ENCODE results near the gene PGPEP1.
"Not testable (repeated sequence)": the region's sequence is repeated elsewhere in the genome, so short reads cannot be mapped to it uniquely, and the experiment has no call there.

PGPEP1 gene

DNA sequence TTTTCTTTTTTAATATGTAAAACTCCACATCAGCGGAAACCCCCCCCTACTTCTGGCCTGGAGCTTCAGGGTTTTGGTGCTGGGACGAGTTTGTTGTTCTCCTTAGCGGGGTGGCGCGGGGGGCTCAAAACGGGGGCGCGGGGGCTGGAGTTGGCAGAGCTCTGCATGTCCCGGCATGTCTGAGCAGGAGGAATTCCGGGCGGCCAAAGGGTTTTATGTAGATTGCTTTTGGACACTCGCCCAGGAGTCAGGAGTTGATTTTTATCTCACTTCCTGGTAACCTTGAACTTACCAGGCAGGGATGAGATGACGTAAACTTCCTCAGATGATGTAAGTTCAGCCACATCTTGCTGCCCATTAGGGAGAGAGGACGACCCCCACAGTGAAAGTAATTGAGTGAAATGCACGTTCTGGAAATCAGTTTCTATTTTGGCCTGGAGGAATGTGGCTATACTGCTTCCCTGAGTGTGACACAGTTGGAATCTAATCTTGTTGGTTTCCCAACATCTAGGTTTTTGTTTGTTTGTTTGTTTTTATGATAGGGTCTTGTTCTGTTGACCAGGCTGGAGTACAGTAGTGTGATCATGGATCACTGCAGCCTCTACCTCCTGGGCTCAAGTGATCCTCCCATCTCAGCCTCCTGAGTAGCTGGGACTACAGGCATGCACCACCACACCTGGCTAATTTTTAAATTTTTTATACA lies 24.6 kb downstream of the PGPEP1 start:
- no peak for DNase-seq

DNA sequence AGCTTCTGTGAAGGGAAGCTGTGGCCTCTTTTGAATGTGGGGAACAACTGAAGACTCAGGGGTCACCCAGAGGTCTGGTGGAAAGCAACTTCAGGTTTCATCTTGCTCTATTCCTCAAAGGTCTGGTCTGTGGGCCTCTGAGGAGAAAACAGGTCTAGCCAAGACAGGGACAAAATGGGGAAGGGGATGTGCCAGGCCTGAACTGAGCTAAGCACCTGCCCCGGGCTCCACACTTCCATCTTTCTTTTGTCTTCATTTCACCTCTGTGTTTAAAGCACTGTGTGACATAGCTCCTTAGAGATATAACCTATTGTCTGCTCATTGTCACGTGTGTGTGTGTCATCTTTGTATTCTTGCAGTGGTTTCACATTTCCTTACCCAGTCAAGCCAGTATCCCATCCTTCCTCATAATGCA lies 25.6 kb downstream of the PGPEP1 start:
- no peak for DNase-seq

DNA sequence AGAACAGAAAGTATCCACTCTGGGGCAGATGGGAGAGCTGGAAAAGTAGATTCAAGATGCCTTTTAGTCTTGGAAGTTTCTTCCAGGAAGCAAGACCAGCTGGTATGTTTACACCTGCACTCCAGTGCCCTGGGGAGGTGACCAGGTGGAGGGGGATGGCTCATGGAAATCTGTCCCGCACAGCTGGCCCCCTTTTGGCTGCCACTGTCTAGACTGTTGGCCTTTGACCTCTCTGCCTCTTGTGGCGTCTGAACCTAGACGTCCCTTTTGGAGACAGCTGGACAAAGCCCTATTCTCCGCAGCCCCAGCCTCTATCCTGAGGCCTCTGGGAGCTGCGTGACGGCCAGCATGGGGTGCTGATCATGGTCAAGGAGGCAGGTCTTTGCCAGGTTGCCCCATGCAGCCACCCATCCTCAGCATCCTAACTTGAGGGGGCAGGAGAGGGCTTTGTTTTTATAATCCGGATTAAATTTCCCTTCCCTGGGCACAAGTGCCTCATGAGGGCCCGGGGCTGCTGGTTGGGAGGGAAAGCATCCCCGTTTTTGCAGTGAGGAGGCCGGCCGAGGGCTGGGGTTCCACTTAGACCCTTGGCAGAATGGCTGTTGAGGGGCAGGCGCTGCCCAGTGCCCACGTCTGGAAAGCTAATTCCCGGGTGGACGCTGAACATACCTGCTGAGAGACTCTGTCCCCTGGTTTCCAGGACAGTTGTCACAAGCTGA lies 28.3 kb downstream of the PGPEP1 start:
- no peak for DNase-seq

DNA sequence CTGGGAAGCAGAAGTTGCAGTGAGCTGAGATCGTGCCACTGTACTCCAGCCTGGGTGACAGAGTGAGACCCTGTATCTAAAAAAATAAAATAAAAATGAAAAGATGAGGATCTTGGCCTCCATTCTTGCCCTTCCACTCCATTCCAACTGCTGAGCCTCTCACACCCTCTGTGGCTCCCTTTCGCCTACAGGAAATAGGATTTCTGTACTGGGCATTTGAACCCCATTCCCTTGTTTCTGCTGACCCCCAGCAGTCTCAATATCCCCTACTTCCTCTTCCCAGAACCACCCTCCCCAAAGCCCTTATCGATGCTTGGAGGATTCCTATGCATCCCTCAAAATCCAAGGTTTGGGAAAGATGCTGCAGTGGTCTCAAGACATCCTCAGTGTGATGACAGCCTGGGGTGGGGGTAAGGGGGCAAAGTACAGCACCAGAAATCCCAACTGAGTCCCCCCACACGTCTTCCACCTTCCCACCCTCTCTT lies 33.1 kb downstream of the PGPEP1 start:
- no peak for DNase-seq

DNA sequence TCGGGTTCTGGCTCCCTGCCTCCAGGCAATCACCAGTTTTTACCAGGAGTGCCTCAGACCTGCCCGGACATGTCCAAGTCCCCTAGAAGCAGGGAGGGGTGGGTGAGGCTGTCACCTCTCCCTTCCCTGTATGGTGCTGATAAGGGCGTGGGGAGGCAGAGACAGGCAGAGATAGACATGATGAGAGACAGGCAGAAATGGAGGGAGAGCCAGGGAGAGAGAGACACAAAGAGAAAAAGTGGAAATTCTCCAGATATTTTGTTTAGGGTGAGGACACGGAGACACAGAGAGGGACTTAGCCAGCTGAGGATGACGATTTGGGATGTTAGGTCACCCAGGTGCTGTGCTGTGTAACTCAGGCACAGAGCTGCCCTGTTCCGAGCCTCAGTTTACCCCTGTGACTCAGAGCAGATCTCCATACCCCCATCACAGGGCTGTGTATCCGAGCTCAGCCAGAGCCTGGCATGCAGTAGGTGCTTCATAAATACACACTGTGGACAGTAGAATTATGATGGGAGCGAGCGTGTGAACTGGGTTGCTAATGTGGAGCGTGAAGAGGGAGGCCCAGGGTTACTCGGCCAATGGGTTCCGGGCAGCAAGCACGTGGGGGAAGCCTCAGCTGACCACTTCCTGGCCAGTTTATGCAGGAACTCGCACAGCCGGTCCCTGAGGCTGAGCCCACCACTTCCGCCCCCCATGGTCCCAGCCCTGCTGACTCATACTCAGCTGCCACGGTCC lies 33.7 kb downstream of the PGPEP1 start:
- DNase-seq = peak; percentile 10

DNA sequence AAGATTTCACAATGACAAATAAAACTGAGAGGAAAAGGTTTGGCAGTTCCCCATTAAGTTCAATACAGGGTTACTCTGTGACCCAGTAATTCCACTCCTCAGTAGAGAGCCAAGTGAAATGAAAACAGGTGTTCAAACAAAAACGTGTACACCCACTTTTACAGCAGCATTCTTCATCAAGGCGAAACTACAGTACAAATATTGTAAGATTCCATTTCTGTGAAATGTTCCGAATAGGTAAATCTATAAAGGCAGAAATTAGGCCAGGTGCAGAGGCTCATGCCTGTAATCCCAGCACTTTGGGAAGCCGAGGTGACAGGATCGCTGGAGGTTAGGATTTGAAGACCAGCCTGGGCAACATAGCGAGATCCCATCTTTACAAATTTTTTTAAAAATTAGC lies 36.6 kb downstream of the PGPEP1 start:
- no peak for DNase-seq

DNA sequence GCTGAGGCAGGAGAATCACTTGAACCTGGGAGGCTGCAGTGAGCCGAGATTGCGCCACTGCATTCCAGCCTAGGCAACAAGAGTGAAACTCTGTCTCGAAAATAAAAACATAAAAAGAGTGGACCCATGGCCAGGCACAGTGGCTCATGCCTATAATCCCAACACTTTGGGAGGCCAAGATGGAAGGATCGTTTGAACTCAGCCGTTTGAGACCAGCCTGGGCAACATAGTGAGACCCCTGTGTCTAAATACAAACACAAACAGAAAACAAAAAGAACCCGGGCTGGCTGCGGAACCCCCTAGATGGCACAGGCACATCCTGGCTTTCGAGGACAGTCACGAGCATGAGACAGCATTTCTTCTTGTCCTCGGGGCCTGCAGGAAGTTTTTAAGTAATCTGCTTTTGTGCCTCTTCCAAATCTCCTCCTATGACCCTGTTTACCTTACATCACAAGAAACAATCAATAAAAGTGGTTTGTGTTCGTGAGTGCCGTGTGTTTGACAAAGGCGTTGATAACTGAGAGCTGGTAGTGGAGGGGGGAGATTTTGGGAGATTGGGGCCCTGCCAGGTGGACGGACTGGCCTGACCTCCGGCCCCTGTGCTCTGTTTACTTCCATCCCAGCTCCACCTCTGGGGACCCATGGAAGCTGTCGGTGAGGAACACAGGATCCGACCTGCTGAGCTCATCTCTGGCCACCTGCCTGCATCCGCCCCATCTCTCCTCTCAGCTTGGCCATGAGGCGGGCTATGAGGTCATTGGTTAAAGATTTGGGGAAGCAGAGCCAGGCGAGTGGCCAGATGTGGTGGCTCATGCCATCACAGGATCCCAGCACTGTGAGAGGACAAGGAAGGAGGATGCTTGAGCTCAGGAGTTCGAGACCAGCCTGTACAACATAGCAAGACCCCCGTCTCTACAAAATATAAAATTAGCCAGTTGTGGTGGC lies 39.7 kb downstream of the PGPEP1 start:
- DNase-seq = no peak

DNA sequence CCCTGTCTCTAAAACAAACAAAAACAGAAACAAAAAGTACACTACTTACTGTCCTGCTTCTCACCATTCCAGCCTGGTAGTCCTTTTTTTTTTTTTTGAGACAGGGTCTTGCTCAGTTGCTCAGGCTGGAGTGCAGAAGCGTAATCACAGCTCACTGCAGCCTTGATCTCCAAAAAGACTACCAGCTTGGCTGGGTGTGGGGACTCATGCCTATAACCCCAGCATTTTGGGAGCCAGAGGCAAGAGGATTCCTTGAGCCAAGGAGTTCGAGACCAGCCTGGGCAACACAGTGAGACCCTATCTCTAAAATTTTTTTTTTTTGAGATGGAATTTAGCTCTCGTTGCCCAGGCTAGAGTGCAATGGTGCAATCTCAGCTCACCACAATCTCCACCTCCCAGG lies 40.4 kb downstream of the PGPEP1 start:
- no peak for DNase-seq

DNA sequence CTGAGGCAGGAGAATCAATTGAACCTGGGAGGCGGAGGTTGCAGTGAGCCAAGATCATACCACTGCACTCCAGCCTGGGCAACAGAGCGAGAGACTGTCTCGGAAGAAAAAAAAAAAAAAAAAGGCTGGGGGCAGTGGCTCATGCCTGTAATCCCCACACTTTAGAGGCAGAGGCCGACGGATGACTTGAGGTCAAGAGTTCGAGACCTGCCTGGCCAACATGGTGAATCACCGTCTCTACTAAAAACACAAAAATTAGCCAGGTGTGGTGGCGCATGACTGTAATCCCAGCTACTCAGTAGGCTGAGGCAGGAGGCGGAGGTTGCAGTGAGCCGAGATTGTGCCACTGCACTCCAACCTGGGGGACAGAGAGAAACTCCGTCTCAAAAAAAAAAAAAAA lies 43.2 kb downstream of the PGPEP1 start:
- not testable (repeated sequence) for DNase-seq

DNA sequence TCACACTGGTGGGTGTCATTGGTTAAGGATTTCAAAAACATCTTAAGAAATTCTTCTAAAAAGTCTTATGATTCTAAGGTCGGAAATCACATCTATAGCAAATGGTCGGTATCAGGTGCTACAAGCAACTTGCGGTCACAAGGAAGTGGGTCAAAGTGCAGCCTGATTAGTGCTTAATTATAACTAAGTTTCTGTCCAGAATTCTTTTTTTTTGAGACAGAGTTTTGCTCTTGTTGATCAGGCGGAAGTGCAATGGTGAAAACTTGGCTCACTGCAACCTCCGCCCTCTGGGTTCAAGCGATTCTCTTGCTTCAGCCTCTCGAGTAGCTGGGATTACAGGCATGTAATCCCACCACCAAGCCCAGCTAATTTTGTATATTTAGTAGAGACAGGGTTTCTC lies 44.4 kb downstream of the PGPEP1 start:
- DNase-seq = no peak

DNA sequence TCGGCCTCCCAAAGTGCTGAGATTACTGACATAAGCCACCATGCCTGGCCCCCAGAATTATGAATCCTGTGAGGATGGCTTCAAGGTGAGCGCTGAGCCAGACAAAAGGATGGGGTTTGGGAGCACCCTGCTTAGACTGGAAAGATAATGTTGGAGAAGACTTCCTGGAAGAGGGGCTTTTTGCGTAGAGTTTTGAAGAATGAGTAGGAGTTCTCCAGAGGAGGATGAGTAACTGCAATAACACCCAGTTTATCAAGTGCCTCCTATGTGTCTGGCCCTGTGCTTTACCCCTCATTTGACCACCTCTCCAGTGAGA lies 44.9 kb downstream of the PGPEP1 start:
- DNase-seq = no peak

DNA sequence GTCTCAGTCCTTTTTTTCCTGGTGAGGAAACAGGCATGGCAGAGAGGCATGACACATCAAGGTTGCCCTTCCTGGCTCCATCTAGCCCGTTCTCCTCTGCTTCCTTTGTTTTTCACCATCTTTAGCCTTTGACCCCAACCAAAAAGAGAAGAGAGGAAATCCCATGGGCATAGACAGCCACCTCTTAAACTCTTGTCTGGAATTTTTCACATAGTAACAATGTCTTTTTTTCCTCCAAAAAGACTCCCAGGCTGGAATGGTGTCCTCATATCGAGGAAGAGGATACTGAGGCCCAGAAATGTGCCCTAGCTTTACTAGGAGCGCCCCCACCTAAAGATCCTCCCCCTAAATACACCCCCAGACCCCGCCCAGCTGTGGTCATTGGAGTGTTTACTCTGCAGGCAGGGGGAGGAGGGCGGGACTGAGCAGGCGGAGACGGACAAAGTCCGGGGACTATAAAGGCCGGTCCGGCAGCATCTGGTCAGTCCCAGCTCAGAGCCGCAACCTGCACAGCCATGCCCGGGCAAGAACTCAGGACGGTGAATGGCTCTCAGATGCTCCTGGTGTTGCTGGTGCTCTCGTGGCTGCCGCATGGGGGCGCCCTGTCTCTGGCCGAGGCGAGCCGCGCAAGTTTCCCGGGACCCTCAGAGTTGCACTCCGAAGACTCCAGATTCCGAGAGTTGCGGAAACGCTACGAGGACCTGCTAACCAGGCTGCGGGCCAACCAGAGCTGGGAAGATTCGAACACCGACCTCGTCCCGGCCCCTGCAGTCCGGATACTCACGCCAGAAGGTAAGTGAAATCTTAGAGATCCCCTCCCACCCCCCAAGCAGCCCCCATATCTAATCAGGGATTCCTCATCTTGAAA lies 45.5 kb downstream of the PGPEP1 start, which contains the start of gene GDF15:
Gene GDF15, plus strand, starts transcription at position 484 of the 868 bp plus-strand sequence. Its CDS starts 32 bp downstream, at position 516.
- DNase-seq = peak; percentile 24

DNA sequence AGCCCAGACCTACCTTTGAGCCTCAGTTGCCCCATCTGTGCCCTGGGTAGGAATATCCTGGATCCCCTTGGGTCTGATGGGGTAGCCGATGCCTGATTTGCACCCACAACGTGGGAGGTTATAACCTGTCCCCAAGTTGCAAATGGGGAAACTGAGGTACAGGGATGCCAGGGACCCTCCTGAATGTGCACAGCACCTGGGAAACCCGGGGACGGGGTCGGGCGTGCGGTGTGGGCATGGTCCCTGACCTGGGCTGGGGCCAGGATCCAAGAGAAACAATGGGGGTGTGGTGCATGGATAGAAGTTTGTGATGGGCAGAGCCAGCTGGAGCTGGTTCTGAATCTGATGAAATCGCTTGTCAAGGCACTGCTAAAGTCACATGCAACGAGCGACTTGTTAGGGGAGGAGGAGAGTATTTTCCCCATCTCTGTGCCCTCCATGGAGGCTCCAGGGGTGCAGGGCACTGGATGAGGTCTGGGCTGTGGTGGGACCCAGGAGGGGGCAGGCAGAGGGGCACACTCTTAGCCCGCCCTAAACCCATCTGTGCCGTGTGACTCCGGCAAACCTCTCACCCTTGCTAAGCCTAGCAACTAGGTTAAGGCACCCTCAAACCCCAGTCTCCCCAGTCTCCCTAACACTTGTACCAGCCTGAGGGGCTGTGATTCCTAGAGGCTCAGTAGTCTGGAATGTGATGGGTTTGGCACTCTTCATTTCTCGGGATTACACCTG lies 46.3 kb downstream of the PGPEP1 start:
- no peak for DNase-seq

DNA sequence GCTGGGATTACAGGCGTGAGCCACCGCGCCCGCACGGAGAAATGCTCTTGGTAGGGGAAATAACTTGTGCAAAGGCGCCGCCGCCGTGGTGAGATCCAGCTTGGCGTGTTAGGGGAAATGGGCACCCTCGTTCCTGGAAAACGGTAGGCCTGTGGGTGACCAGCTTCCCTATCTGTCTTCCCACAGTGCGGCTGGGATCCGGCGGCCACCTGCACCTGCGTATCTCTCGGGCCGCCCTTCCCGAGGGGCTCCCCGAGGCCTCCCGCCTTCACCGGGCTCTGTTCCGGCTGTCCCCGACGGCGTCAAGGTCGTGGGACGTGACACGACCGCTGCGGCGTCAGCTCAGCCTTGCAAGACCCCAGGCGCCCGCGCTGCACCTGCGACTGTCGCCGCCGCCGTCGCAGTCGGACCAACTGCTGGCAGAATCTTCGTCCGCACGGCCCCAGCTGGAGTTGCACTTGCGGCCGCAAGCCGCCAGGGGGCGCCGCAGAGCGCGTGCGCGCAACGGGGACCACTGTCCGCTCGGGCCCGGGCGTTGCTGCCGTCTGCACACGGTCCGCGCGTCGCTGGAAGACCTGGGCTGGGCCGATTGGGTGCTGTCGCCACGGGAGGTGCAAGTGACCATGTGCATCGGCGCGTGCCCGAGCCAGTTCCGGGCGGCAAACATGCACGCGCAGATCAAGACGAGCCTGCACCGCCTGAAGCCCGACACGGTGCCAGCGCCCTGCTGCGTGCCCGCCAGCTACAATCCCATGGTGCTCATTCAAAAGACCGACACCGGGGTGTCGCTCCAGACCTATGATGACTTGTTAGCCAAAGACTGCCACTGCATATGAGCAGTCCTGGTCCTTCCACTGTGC lies 47.9 kb downstream of the PGPEP1 start:
- peak; percentile 75 for DNase-seq

DNA sequence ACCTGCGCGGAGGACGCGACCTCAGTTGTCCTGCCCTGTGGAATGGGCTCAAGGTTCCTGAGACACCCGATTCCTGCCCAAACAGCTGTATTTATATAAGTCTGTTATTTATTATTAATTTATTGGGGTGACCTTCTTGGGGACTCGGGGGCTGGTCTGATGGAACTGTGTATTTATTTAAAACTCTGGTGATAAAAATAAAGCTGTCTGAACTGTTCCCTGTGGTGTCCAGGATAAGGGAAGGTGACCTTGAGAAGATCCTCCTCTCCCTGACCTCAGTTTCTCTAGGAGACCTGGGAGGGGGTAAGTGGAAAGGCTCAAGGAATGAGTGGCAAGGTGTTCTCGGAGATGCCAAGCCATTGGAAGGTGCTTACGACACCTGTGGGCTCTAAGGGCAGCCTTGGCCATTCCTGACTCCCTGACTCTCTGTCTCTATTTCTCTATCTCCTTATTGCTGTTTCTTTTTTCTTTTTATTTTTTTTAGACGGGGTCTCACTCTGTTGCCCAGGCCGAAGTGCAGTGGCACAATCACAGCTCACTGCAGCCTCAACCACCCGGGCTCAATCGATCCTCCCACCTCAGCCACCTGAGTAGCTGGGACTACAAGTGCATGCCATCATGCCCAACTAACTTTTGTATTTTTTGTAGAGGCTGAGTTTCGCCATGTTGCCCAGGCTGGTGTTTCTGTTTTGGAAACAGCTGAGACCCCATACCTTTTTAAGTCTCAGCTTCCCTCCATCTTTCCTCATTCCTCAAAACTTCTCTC lies 48.7 kb downstream of the PGPEP1 start:
- DNase-seq = no peak

DNA sequence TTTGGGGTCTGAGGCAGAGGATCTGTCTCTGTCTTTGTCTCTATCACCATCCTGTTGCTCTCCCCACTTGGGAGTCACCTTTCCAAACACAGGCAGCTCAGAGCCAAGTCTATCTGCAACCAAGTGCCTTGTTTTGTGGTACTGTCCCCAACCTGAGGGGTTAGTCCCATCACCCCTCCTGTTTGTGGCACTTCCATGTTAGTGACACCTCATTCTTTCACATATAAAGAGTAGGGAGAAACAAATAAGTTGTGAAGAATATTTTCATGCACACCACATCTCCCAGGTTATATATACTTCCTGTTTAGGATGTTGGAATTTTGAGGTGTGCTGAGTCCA lies 49.3 kb downstream of the PGPEP1 start:
- DNase-seq = no peak

DNA sequence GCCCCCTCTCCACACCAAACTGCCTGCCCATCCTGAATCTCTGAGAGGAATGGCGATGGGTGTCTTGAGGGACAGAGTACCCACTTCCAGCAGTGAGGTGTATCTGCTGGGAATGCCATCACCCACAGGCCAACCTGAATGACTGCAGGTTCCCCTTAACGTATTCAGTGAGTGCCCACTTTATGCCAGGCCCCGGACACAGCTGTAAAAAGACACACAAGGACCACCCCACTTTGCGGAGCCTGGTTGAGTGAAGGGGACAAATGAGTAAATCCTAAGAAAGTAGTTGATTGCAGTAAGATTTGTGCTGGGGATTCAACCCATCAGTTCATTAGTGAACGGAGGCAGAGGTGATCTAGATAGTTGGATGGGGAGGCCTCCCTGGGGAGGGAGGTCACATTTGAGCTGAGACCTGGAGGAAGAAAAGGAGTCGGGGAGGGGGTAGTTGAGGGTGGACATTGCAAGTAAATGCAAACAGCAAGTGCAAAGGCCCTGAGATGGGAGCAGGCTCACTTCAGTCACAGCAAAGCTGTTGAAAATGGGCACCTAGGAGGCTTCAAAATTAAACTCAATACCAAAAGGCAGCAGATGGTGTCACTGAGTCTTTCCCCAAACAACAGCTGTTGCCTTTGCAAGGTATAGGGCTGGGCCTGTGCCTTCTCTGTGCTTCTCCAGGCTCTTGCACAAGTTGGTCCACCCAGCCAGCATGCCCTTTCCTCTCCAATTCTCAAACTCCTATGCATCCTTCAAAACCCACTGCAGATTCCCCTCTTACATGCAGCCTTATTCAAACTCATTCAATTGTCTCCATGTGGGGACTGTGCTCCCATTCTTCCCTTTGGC lies 49.9 kb downstream of the PGPEP1 start:
- DNase-seq = no peak

DNA sequence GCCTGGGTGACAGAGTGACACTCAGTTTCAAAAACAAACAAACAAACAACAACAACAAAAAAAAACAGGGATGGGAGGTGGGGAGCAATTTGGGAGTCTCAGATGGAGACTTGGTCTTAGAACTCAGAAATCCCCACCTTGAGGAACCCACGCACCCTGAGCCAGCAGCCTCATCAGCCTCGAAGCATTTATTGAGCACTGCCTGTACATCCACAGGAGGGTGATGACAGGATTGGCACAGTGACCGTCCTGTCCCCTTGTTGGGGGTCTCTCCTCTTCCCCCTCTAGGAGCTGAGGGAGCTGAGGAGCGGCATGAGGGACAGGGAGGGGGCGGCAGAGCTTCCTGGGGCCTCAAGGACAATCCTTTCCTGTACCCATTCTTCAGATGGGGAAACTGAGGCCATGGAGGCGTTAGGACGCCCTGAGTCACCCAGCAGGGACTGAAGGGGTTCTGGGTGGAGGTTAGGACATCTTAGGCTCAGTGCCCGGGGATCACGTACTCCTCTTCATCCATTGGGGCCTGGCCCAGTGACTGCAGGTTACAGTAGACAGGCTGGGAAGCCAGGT lies 51.2 kb downstream of the PGPEP1 start:
- DNase-seq = no peak
